Gastroesophageal sphincter (tissue), 3 donors: ENCODE results near the gene GPBAR1.

Source experiments
- EP300 ChIP-seq: sonication (generic); formaldehyde crosslinking; IDR thresholded peaks from one replicate; pipeline ENCODE4 v1.6.1; 2017; ENCODE audit warnings: antibody characterized with exemption, mild to moderate bottlenecking
- POLR2A ChIP-seq, 2 donors: fragments of 450-650 bp; IDR thresholded peaks; one replicate each; pipeline ENCODE4 v1.6.1; 2017; ENCODE audit warnings: antibody characterized with exemption in 2 of 2, mild to moderate bottlenecking in 2 of 2, moderate library complexity in 1 of 2
- POLR2AphosphoS5 ChIP-seq: sonication (generic); formaldehyde crosslinking; IDR thresholded peaks from one replicate; pipeline ENCODE4 v1.6.1; 2017; ENCODE audit warnings: antibody characterized with exemption
- TF ChIP-seq, protein P1 (sequence below), 4 experiments: fragments of 200-600 bp in 2 of 4; fragments of 450-650 bp in 2 of 4; sonication (generic) in 1 of 4; IDR thresholded peaks; one replicate each; pipeline ENCODE4 v1.5.1; 2017 to 2019; ENCODE audit warnings: antibody characterized with exemption in 4 of 4, mild to moderate bottlenecking in 2 of 4, moderate library complexity in 2 of 4

DNA sequence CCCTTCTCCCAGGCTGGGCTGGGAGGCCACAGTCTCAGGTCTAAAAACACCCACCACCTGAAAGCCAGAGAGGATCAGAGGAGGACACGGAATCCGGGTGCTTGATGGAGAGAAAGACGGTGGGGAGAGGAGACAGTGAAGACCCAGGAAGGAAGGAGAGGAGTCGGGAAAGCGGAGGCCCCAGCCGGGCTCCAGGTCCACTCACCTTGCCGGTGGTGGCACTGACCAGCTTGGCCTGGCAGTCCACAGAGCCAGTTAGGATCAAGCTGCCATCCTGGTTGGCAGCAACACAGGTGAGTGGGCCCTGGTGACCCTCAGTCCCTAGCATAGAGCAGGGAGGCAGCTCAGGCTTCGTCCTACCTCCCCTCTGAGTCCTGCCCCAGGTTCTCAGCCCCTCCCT lies 4.8 kb downstream of the GPBAR1 start:
- TF ChIP-seq, protein P1, sequence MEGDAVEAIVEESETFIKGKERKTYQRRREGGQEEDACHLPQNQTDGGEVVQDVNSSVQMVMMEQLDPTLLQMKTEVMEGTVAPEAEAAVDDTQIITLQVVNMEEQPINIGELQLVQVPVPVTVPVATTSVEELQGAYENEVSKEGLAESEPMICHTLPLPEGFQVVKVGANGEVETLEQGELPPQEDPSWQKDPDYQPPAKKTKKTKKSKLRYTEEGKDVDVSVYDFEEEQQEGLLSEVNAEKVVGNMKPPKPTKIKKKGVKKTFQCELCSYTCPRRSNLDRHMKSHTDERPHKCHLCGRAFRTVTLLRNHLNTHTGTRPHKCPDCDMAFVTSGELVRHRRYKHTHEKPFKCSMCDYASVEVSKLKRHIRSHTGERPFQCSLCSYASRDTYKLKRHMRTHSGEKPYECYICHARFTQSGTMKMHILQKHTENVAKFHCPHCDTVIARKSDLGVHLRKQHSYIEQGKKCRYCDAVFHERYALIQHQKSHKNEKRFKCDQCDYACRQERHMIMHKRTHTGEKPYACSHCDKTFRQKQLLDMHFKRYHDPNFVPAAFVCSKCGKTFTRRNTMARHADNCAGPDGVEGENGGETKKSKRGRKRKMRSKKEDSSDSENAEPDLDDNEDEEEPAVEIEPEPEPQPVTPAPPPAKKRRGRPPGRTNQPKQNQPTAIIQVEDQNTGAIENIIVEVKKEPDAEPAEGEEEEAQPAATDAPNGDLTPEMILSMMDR (IDR thresholded peaks at IDR 0.05) = no peak
- TF ChIP-seq POLR2A (IDR thresholded peaks at IDR 0.05) (no peak), POLR2AphosphoS5 (no peak), EP300 (no peak)
